Measurements from ENCODE around the gene STT3A. TPM values are rescaled to one million over a fixed set of nuclear protein-coding genes. Genes with fewer than 3 reads are reported as not detected.

The STT3A gene
- total and polyA plus RNA-seq, 2 of the 13 experiments (the other 11 are each of a cell fraction or from before 2014, with no cell fraction given): 229 to 319 TPM

- peak overlapping the region; percentile 93 for H3K4me2 ChIP-seq (ENCODE audit: low read depth, low read length)
- ChIA-PET POLR2A (interaction anchor here (1.5 to 3.1 kb wide), 2 partner anchors 11 to 34 kb away, joined by 4 to 24 read pairs; partner anchors contain the start of gene STT3A), CTCF (ENCODE audit: low intra/inter-chr PET ratio, low total read pairs) (no interaction called here)
- no peaks in the 10 kb centered on the region for H4K20me1 ChIP-seq (ENCODE audit: insufficient read depth, low read length)
- H3K9me3 ChIP-seq (ENCODE audit: low read length): no peaks in the 10 kb centered on the region
- FAIRE-seq (peak; percentile 34), ATAC-seq (peak; percentile 69), DNase-seq (ENCODE audit: low spot score) (peak; percentile 79)
- peak overlapping the region; percentile 94 for H2AFZ ChIP-seq (ENCODE audit: low read length)
- TSS peak; percentile 62 for BruUV-seq (replicated peaks)
- 2% methylated on average over 18 of the region's 18 CpGs for WGBS (ENCODE audit: low lambda C conversion rate)
- H3K27ac ChIP-seq (ENCODE audit: extremely low read length, insufficient read depth, low read length): peak overlapping the region; percentile 87
- no peaks in the 10 kb centered on the region; a peak in 1 of 5 replicates for H3K27me3 ChIP-seq (ENCODE audit: control insufficient read depth in 1 of 2, insufficient read depth in 2 of 2, low read length in 2 of 2)
- peaks cover 27% of the 10 kb centered on the region for H3K79me2 ChIP-seq (ENCODE audit: insufficient read depth, low read length)
- peaks cover 29% of the 10 kb centered on the region for H3K4me1 ChIP-seq (ENCODE audit: insufficient read depth, low read length)
- intact Hi-C loops (cut with micrococcal nuclease; ENCODE audit: unreplicated experiment) (no loop called here), in situ Hi-C loops (cut with HindIII; ENCODE audit: extremely low pct_ligation_motif_present, low pct_unique_long_range_greater_than_20kb) (loop anchor here (5.0 to 25.0 kb wide), 2 partner anchors 246 to 586 kb away; partner anchors contain the start of genes FAM118B and RPUSD4)
- peaks cover 4 to 11% of the 10 kb centered on the region in 2 experiments; a peak in 3 of 5 replicates for H3K36me3 ChIP-seq (replicated peaks in 1 of 2; ENCODE audit: control insufficient read depth in 1 of 2, insufficient read depth in 2 of 2, low read length in 2 of 2)
- peak overlapping the region; percentile 85 for H3K9ac ChIP-seq (ENCODE audit: insufficient read depth, low read depth, low read length)
- H3K4me3 ChIP-seq (replicated peaks in 1 of 3; ENCODE audit: insufficient read depth in 1 of 3, low read depth in 2 of 3, low read length in 3 of 3): peak overlapping the region; percentile 79 to 90 (median 79)
- TF ChIP-seq ZMAT5 (CRISPR knock-in tag; IDR thresholded peaks at IDR 0.05; ENCODE audit: borderline replicate concordance, low read depth) (no peak), ZNF296 (CRISPR knock-in tag; conservative IDR thresholded peaks at IDR 0.05) (no peak), BCLAF1 (IDR thresholded peaks at IDR 0.05) (no peak), HOXD1 (CRISPR knock-in tag; IDR thresholded peaks at IDR 0.05) (no peak), MTA3 (CRISPR knock-in tag; IDR thresholded peaks at IDR 0.05) (no peak), HNF4A (CRISPR knock-in tag; IDR thresholded peaks at IDR 0.05) (no peak), HMGXB4 (CRISPR knock-in tag; IDR thresholded peaks at IDR 0.05; ENCODE audit: borderline replicate concordance in 1 of 2, low read depth in 1 of 2) (no peak), FOXO4 (CRISPR knock-in tag; conservative IDR thresholded peaks at IDR 0.05) (no peak), SIN3A (IDR thresholded peaks at IDR 0.05; ENCODE audit: borderline replicate concordance, low read depth, low read length) (0 out of 2 replicates have a peak, but pooled peaks have one; percentile 46), JDP2 (CRISPR knock-in tag; IDR thresholded peaks at IDR 0.05; ENCODE audit: borderline replicate concordance) (no peak), ZNF143 (CRISPR knock-in tag; IDR thresholded peaks at IDR 0.05) (no peak), ZBTB3 (CRISPR knock-in tag; IDR thresholded peaks at IDR 0.05; ENCODE audit: borderline replicate concordance, low read depth) (no peak), ZNF503 (CRISPR knock-in tag; IDR thresholded peaks at IDR 0.05) (no peak)
Observed at GRCh38 chr11:125626288-125626950, 33.8 kb downstream of the STT3A start.
